Measurements from ENCODE around the gene GABRD.

GABRD gene

DNA sequence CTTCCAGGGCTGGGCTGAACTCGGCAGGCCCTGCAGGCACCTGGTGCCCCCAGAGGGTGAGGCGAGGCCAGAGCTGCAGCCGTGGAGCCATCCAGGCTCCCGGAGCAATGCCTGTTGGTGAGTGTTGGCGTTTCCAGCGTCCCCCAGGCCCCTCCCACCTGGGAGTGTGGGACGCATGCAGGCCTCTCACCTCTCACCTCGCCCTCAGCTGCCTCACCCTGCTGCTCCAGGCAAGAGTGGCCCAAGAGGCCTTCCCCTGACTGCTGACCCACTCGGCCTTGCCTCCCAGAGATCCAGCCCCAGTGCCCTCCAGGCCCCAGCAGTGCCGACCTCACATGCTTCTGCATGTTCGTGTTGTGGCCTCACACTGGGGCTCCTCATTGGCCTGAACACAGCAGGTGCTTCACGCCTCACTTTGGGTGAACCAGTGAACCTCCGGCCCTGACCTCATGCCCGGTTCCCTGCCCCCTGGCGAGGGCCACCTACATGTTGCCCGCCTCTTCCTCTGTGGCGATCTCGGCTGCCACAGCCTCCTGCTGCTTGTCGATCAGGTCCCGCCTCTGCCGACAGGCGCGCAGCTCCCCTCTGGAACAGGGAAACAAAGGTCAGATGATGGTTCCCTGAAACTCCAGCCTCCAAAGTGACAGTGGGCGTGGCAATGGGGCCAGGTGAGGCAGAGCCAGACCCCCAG, 32.5 kb upstream of the GABRD start:
- no peak for DNase-seq

DNA sequence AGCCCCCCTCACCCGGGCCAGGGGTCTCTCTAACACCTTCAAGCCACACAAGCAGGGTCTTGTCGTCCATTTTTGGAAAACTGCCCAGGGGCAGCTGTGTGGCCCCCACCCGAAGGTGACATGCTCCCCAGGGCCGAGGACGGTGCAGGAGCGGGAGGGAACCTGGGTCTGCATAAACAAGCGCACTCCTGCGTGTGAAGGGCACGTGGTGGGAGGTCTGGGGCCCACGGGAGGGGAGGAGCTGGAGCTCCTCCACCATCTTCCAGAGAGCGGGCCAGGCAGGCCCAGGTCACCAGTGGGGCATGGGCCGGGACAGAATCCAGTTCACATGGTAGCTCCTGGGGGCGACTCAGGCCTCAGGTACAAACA, 32.0 kb upstream of the GABRD start:
- no peak for DNase-seq

DNA sequence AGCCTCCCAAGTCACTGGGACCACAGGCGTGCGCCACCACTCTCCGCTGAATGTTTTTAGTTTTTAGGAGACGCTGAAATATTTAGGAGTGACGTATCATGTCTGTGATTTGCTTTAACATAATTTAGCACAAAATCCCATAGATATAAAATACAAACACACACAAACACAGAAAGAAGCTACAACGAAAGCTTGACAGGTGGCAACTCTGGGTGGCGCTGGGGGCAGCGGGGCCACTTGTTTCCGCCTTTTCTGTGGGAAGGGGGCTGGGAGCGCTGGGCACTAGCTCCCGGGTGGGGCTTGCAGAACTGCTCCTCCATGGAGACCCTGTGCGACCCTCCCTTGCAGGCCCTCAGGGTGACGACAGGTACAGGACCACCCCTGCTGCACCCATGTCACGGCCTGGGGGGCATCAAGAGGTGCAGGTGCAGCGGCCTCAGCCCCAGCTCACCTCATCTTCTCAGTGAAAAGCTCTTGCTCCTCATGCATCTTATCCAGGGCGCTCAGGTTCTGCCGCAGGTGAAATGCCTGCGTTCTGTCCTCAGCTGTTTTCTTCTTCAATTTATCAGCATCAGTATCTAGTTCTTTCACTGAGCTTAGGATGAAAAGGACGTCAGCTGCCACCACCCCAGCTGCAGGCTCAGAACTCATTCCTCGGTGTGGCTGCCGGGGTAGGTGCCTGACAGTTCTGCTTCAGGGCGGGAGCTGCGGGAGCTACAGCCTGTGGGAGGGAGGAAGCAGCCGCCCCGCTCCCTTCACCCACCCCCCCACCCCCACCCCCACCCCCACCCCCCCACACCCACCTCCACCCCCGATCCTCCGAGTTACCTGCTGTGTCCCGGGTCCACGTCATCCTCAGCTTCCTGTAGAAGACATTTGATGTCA, 30.8 kb upstream of the GABRD start:
- peak; percentile 7 for DNase-seq

DNA sequence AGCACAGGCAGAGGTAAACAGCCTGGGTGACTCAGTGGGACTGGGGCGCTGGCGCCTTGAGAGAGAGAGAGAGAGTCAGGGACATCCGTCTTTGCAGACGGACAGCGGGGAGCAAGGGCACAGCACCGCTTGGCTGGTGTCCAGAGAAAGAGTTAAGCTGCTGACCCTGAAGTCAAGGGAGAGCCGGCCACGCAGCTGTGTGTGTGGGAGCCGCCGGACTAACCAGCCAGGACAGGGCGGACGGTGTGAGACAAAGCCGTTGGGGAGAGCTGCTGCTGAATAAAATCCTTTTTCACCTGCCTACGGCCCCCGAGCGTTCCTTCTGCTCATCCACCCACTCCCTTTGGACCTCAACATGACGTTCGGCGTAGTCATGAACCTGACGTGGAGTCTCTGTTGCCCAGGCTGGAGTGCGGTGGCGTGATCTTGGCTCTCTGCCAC, 30.0 kb upstream of the GABRD start:
- no peak for DNase-seq

DNA sequence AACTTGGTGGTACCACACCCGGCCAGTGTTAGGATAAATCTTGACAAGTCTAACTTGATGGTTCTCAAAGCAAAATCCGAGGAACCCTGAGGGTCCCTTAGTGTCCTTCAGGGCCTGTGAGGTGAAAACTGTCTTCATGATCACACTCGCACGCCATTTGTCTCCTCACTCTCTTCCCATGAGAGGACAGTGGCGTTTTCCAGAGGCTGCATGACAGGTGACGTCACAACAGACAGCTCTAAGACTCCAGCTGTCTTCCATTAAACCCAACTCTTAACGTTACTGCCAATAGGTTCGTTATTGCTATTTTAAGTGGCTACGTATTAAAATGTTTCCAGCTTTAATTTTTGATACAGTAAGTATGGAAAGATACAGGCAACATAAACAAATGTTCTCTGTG, 29.4 kb upstream of the GABRD start:
- no peak for DNase-seq

DNA sequence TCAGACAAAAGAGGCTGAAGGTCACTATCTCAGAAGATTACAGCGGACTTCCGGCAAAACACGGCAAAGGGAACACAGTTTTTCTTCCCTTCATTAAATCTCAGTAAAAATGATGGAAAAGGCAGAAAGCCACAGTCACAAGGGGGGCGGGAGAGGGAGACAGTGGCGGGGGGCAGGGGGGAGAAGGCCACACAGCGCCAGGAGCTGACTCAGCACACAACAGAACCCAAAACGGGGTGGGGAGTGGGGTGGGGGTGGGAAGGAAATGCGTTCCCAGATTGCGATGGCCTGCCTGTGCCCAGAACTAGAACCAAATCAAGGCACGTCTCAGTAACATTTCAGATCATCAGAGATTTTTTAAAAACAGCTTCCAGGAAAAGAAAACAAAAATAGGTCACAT, 28.9 kb upstream of the GABRD start:
- no peak for DNase-seq

DNA sequence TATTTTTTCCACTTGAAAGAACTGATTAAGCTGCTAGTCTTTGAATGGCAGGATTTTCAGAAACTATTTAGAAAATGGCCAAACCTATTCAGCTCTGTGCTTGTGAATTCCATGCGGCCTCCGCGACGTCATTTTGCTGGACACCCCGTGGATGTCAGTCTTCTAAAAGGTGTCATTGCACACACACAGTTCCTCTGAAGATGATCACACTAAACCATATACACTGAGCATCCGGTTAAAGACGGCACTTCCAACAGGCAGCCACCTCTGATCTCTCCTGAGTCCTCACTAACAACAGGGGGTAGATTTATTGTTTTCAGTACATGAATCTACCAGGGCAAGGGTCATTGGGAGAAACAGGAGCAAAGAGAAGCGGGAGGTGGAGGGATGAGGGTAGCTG, 24.6 kb upstream of the GABRD start:
- DNase-seq, result no peak

DNA sequence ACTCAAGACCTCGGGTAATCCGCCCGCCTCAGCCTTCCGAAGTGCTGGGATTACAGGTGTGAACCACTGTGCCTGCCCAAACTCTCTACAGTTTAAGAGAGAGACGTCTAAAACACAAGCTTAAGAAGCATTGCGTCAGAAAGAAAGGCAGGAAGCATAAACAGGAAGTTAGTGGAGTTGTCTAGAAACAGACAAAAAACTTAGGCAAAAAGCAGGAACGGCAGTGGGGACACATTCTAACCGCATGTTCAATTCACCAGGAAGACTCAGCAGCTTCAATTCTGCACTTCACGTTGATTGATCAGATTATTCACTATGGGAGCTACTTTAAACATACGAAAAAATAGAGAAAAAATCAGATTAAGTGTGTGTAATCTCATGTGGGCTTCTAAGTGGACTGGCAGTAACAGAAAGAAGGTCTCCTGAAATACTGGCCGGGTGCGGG, 22.9 kb upstream of the GABRD start:
- DNase-seq, result no peak

DNA sequence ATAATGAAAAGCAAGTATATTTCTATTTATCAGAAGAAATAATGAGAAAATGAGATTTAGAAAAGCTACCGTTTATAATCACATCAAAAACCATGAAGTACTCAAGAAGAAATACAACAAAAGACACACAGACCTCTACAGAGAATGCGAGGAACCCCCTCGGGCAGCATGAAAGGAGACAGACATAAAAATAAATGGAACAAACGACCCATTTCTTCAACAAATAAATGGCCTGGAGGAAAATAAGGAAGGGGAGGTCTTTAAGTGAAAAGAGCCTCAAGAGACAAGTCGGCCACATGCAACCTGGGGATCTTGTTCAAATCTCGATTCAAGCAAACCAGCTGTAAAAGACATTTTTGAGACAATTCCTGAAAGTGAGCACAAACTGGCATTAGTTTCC, 21.6 kb upstream of the GABRD start:
- no peak for DNase-seq

DNA sequence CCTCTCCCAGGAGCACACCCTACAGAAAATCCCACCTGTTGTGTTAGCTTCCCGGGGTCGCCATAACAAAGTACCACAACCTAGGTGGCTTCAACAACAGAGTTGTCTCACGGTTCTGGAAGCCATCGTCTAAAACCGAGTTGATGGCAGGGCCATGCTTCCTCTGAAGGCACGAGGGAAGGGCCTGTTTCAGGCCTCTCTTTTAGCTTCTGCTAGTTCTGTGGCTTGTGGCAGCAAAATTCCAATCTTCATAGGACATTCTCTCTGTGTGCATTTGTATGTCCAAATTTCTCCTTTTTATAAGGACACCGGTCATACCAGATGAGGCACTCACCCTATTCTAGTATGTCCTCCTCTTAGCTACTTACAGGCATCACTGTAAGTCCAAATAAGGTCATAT, 18.7 kb upstream of the GABRD start:
- no peak for DNase-seq

DNA sequence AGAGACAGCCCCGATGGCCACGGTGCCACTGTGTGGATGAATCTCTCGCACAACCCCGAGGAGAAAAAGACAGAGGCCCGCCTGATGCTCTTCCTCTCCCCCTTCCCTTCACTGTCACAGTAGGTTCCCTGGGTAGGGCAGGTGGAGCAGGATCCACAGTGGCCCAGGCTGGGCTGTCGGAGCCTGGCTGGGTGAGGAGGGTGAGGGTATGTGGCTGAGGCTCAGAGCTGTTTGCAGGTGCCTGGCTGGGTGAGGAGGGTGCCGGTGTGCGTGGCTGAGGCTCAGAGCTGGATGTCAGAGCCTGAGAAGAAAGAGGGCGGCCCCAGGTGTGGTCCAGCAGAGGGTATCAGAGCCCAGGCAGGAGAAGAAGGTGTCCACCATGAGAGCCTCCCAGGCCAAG, 18.3 kb upstream of the GABRD start:
- DNase-seq, result no peak

DNA sequence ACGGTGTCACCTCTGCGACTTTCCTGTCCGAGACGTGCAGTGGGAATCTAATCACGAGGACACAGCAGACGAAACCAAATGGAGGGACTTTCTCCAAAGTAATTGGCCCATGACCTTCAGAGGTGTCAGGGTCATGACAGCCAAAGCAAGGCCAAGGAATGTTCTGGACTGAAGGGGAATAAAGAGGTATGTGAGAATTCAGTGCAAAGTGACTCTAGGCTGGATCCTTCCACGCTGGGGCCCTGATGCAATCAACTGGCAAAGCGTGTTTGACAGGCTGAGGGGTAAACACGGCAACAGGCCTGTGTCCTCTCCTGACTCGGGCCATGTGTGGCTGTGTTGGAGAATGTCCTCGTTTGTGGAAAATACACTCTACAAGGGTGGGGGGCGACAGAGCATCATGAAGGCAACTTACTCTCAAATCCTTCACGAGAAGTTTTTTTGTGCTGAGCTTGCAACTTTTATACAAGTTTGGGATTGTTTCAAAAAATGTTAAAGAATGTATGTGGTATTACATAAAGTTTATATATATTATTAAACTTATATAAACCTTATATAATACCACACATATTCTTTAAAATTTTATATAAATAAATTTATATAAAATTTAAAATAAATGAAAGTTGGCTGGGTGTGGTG, 17.3 kb upstream of the GABRD start:
- no peak for DNase-seq

DNA sequence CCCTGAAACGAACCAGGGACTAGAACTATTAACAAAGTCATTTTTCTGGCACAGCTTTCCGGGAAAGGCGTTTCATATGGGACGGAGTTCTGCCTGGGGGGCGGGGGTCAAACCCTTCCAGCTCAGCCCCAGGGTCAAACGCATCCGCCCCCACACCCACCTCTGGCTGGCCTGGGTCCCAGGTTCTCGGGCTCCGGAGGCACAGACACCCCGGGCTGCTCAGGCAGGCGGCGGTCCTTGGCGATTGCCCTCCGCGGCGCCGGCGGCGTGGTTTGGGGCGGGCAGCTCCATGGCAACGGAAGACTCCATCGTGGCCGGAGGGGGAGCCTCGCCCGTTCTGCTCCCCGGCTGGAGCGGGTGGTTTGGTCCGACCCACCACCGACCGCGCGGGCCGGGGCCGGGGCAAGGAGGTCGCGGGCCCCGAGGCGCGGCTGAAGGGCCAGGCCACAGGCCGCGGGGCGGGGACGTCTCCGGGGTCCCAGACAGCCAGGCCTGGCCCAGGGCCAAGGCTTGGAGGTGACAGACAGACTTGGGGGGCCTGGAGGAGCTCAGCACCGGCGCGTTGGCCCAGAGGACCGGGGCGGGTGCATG, 15.5 kb upstream of the GABRD start, which contains the start of gene CFAP74:
CFAP74 (minus strand) TSS at position 246 of the 591 bp plus-strand sequence. CDS start 12,830 bp downstream, outside the sequence.
- DNase-seq, result no peak

DNA sequence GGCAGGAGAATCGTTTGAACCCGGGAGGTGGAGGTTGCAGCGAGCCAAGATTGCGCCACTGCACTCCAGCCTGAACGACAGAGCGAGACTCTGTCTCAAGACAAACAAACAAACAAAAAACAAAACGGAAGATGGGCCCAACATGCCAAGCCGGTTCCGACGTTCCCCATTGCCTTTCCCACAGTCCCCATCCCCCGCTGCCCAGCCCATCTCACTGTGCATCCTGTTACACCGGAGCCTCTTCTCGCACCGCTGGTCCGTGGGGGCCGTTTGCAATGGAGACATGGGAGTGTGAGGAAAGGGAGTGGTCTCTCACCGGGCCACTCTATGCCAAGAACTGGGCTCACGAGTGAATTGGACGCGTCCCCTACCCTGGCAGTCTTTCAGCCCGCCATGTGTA, 14.3 kb upstream of the GABRD start:
- no peak for DNase-seq

DNA sequence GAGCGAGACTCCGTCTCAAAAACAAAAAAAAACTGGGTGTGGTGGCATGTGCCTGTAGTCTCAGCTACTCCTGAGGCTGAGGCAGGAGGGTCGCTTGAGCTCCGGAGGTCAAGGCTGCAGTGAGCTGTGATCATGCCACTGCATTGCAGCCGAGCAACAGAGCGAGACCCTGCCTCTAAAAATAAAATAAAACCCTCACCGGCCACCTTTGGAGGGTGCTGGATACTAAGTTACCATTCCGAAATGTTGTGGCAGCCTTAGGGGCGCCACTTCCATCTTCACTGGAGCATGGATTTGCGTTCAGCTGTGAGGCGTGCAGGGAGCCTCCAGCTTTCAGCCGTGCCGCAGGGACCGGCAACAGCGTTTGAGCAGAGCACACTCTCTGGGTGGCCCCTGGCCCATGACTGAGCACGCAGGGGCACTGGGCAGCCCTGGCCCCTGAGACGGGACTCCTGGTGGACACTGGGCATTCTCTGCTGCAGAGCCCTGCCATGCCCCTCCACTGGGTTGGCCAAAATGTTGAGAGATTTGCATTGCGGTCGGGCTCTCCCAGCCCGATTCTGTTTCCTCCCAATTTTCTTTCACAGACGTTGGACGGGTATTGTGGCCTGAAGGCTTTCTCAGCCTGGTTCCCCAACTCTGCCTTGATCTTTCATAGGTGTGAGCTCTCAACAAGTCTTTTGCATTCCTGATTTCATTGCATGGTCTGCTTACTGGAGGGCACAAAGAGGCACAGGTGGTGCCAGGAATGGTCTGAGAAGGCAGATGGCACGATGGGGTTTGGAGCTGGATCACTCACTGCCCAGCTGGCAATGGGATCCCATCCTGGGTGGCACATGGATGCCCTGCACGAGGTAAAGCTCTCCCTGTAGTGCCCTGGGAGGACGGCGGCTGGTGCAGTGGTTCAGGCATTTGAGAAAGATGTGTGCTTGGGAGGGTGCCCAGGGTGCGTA, 9.8 kb upstream of the GABRD start:
- no peak for DNase-seq

DNA sequence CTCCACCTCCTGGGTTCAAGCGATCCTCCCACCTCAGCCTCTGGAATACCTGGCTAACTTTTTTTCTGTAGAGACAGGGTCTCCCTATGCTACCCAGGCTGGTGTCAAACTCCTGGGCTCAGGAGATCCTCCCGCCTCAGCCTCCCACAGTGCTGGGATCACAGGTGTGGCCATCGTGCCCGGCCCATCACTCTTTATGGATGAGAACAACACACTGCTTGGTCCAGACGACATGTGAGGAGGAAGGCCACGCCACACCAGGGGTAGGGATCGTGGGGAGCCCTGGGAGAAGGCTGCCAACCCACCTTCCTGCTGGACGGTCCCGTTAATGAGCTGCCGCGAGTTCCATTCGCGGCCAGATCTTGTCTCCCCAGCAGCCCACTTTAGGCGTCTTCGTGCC, 5.0 kb upstream of the GABRD start:
- DNase-seq, result no peak

DNA sequence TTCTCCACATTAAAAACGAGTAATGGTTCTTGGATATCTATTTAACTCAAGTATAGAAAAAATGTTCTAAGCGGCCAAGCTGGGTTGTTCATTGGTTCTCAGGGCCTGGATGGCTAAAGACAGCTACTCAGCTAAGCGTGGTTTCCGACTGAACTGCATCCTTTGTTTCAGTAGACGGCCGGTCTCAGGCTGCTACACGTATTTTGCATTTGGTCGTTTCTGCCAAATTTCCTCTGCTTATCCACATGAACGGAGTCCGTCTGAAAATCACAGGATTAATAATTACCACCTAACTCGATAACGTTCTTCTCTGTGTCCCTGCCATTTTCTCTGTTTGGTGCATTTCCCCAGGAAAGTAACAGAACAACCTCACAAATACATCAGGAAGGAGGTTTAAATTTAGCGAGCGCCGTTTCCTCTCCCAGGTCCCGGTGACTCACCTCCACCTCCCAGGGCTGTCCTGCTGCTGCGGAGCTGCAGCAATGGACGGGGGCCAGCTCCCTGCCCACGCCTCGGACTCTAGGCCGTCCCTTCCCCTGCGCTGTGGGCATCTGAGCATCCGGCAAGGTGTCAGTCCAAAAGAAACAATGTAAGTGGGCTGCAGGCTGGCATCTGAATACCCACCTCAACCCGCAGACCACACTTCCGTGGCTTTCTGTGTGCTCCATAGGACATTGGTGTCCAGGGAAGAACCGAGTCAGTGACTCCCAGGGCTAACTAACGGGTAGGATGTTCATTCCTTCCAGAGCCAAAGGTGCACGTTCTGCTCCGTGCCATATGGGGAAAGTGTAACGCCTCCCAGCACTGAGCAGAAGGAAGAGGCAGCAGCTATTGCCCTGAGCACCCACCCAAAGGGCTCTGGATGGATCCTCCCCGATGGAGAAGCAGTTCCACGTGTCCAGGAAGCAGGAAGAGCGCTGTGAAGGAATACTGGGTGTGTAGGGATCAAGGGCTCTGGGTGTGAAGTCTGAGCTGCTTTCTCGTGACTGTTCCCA, 4.1 kb upstream of the GABRD start:
- DNase-seq, result no peak

DNA sequence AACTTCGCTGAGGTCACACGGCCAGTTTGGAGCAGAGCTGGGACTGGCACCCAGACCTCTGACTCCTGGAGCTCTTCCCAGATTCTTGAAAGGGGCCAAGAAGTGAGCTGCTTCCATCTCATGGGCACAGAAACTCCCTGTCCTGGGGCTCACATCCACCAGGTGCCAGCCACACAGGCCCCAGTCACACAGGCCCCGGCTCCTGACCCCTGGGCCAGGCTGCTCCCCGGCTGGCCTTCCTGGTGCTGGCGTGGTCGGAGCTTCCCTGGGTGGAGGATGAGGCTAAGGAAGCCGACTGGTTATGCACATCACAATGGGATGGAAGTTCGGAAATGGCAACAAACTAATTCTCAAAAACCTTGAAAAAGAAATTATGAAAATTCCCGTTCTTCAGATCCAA, 3.0 kb upstream of the GABRD start:
- DNase-seq, result no peak

DNA sequence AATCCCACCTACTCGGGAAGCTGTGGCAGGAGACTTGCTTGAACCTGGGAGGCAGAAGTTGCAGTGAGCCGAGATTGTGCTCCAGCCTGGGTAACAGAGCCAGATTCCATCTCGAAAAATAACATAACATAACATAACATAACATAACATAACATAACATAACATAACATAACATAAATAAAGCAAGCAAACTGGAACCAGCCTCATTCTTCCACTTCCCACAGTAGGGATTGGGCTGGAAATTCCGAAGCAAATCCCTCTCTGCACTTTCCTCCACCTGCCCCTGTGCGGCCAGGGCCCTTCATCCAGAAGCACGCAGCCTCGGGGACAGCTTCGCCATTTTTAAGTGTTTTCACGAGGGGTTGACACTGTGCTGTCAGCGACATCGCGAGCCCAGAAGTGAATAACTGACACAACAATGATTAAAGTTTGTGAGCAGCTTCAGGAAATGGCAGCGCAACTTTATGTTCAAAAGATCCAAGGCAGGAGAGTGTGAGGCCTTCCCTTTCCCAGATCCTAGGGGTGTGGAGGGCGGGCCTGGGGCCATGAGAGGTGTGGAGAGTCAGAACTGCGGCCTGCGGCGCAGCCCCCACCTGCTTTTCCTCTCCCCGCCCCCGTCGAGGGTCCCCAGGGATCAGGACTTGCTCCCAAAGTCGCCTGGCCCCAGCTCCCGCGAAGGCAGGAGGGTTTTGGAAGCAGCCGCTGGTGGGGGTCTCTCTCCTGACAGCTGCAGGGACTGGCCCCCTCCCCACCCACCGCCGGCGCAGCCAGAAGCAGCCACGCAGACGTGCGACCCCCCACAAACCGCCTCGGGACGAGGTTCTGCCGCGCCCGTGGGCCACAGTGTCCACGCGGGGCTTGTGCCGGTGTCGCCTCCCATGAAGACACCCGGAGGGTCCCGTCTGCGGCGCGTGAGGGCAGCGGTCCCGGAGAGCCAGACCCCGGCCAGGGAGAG, 651 bp upstream of the GABRD start:
- no peak for DNase-seq

Measured in CD4-positive, alpha-beta T cell treated with Interleukin-6 for 4 hours (primary cell).